Measurements from ENCODE around the gene NCAPD3.

NCAPD3 gene

GRCh38 chr11:134173296-134173695 is 50.5 kb downstream of the NCAPD3 start:
- TF ChIP-seq, protein P1, sequence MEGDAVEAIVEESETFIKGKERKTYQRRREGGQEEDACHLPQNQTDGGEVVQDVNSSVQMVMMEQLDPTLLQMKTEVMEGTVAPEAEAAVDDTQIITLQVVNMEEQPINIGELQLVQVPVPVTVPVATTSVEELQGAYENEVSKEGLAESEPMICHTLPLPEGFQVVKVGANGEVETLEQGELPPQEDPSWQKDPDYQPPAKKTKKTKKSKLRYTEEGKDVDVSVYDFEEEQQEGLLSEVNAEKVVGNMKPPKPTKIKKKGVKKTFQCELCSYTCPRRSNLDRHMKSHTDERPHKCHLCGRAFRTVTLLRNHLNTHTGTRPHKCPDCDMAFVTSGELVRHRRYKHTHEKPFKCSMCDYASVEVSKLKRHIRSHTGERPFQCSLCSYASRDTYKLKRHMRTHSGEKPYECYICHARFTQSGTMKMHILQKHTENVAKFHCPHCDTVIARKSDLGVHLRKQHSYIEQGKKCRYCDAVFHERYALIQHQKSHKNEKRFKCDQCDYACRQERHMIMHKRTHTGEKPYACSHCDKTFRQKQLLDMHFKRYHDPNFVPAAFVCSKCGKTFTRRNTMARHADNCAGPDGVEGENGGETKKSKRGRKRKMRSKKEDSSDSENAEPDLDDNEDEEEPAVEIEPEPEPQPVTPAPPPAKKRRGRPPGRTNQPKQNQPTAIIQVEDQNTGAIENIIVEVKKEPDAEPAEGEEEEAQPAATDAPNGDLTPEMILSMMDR (IDR thresholded peaks at IDR 0.05; ENCODE audit: control extremely low read depth, extremely low read depth, low read depth, missing control alignments): no peak
- DNase-seq (ENCODE audit: extremely low spot score): no peak
- CTCF ChIA-PET: interaction anchor here (1.8 kb wide), 1 partner anchor 9 kb away, joined by 5 read pairs; no protein-coding TSS in a partner anchor
- POLR2A ChIA-PET: no interaction called here

- ChIA-PET POLR2A (no interaction called here), CTCF (no interaction called here)
- TF ChIP-seq, protein P1 (IDR thresholded peaks at IDR 0.05; ENCODE audit: control extremely low read depth, extremely low read depth, low read depth, missing control alignments): no peak
- DNase-seq (ENCODE audit: extremely low spot score): no peak
Measured at GRCh38 chr11:134171951-134172350, 51.8 kb downstream of the NCAPD3 start.

DNA sequence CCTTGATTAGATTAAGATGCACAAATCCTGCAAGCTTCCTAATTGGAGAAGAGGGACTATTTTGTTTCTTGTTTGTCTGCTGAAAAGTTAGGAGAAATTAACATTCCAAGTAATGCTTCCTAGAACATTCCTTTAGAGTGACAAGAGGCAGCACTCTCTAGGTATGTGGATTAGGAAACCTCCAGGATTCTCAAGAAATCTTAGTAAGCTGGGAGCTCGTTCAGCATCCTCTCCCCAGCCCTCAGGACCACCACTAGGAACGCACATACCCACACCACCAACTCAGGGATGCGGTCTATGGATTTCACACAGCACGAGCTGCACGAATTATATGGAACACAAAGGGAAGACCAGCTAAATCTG is 52.9 kb downstream of the NCAPD3 start:
- DNase-seq (ENCODE audit: extremely low spot score): no peak
- ChIA-PET POLR2A (no interaction called here), CTCF (no interaction called here)
- TF ChIP-seq, protein P1 (IDR thresholded peaks at IDR 0.05; ENCODE audit: control extremely low read depth, extremely low read depth, low read depth, missing control alignments): no peak

- ChIA-PET POLR2A (no interaction called here), CTCF (no interaction called here)
- DNase-seq (ENCODE audit: extremely low spot score): no peak
- TF ChIP-seq, protein P1 (IDR thresholded peaks at IDR 0.05; ENCODE audit: control extremely low read depth, extremely low read depth, low read depth, missing control alignments): no peak
Measured at GRCh38 chr11:134170177-134170918, 53.4 kb downstream of the NCAPD3 start.

DNA sequence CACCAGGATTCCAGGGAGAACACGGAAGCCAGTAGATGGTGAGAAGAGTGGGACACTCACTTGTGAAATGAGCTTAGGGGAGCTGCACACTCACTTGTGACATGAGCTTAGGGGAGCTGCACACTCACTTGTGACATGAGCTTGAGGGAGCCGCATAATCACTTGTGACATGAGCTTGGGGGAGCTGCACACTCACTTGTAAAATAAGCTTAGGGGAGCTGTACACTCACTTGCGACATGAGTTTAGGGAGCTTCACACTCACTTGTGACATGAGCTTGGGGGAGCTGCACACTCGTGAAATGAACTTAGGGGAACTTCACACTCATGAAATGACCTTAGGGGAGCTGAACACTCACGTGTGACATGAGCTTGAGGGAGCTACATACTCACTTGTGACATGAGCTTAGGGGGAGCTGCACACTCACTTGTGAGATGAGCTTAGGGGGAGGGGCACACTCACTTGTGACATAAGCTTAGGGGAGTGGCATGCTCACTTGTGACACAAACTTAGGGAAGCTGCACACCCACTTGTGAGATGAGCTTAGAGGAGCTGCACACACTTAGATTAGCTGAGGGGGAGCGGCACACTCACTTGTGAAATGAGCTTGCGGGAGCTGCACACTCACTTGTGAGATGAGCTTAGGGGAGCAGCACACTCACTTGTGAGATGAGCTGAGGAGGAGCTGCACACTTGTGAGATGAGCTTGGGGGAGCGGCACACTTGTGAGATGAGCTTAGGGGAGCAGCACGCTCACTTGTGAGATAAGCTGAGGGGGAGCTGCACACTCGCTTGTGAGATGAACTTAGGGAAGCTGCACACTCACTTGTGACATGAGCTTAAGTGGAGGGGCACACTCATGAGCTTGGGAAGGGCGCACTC is 59.0 kb downstream of the NCAPD3 start:
- DNase-seq (ENCODE audit: extremely low spot score): no peak
- ChIA-PET POLR2A (no interaction called here), CTCF (interaction anchor here (1.5 to 1.7 kb wide), 4 partner anchors 16 to 23 kb away, joined by 3 to 6 read pairs (median 5); no protein-coding TSS in a partner anchor)
- TF ChIP-seq, protein P1 (IDR thresholded peaks at IDR 0.05; ENCODE audit: control extremely low read depth, extremely low read depth, low read depth, missing control alignments): no peak

GRCh38 chr11:134159652-134160051 is 64.1 kb downstream of the NCAPD3 start:
- CTCF ChIA-PET: no interaction called here
- TF ChIP-seq, protein P1 (IDR thresholded peaks at IDR 0.05; ENCODE audit: control extremely low read depth, extremely low read depth, low read depth, missing control alignments): no peak
- POLR2A ChIA-PET: no interaction called here
- no peak for DNase-seq (ENCODE audit: extremely low spot score)

Measured in GM10248 (cell line).